T-cell (primary cell): Measurements from ENCODE around the gene ARMS2. TPM values are rescaled to one million over a fixed set of nuclear protein-coding genes. Genes with fewer than 3 reads are reported as not detected.

Experiments used
- ATAC-seq, 4 experiments: fragments of 200-7000 bp in 3 of 4; fragments of 150-1000 bp in 1 of 4; cut with Tn5 transposase; replicated peaks in 1 of 4; 1 replicate in 3 of 4; 2 replicates in 1 of 4; pipeline ENCODE4 v1.10.0; 2021; ENCODE audit warnings: moderate library complexity in 3 of 4, mild to moderate bottlenecking in 2 of 4, moderate number of reproducible peaks in 1 of 4
- CTCF ChIA-PET, 2 donors: fragments of 300-600 bp; sonication (Branson Sonifier 250); formaldehyde crosslinking; loops; one replicate each; lab custom pipeline; 2022; ENCODE audit warnings: antibody characterized with exemption in 2 of 2; lab: Charles Lee
- POLR2A ChIA-PET, 2 donors: fragments of 300-600 bp; sonication (Branson Sonifier 250); formaldehyde crosslinking; loops; one replicate each; lab custom pipeline; 2022; ENCODE audit warnings: antibody characterized with exemption in 2 of 2; lab: Charles Lee
- DNase-seq, 35 experiments: peaks; one replicate each; pipeline versions ENCODE4 v3.0.0 to v3.0.0-alpha.2; 2013 to 2023
- H3K27ac ChIP-seq: one replicate; pipeline ENCODE4 v1.5.1; 2013; ENCODE audit warnings: low read length
- H3K27me3 ChIP-seq, 2 experiments: replicated peaks in 1 of 2; 1 replicate in 1 of 2; 2 replicates in 1 of 2; pipeline versions ENCODE4 v1.6.1 to v1.7.0; 2013; ENCODE audit warnings: low read length in 1 of 2, mixed read lengths in 1 of 2; ENCODE audit not compliant: control insufficient read depth in 2 of 2, insufficient read depth in 2 of 2; ENCODE audit errors: extremely low read depth in 1 of 2
- H3K36me3 ChIP-seq, 2 donors: 1 replicate in 1 of 2; 2 replicates in 1 of 2; pipeline versions ENCODE4 v1.6.1 to v1.7.0; 2013; ENCODE audit warnings: low read length in 1 of 2; ENCODE audit not compliant: control insufficient read depth in 2 of 2, insufficient read depth in 1 of 2; ENCODE audit errors: extremely low read depth in 1 of 2
- H3K4me1 ChIP-seq, 2 experiments: 1 replicate in 1 of 2; 2 replicates in 1 of 2; pipeline versions ENCODE4 v1.6.1 to v1.7.0; 2013; ENCODE audit warnings: low read length in 2 of 2, mixed read lengths in 1 of 2; ENCODE audit not compliant: insufficient read depth in 2 of 2, control insufficient read depth in 1 of 2; ENCODE audit errors: extremely low read depth in 1 of 2
- H3K4me3 ChIP-seq, 2 donors: 1 replicate in 1 of 2; 2 replicates in 1 of 2; pipeline versions ENCODE4 v1.5.1 to v1.7.0; 2013; ENCODE audit warnings: mild to moderate bottlenecking in 2 of 2, low read length in 1 of 2, moderate library complexity in 1 of 2; ENCODE audit not compliant: control insufficient read depth in 1 of 2; ENCODE audit errors: extremely low read depth in 1 of 2
- H3K9me3 ChIP-seq: 2 replicates; pipeline ENCODE4 v1.7.0; 2013
- H3K27ac Mint-ChIP-seq, 2 donors: one replicate each; pipeline ENCODE4 v1.8.0; 2020 to 2021; ENCODE audit warnings: mild to moderate bottlenecking in 2 of 2, mixed read lengths in 2 of 2
- H3K27me3 Mint-ChIP-seq, 2 donors: one replicate each; pipeline ENCODE4 v1.8.0; 2021 to 2022; ENCODE audit warnings: mixed read lengths in 2 of 2
- H3K36me3 Mint-ChIP-seq: one replicate; pipeline ENCODE4 v1.8.0; 2021; ENCODE audit warnings: mixed read lengths
- H3K4me1 Mint-ChIP-seq, 3 donors: one replicate each; pipeline ENCODE4 v1.8.0; 2020 to 2022; ENCODE audit warnings: mixed read lengths in 3 of 3, mild to moderate bottlenecking in 1 of 3
- H3K4me3 Mint-ChIP-seq, 3 donors: one replicate each; pipeline ENCODE4 v1.8.0; 2020 to 2022; ENCODE audit warnings: mild to moderate bottlenecking in 3 of 3, mixed read lengths in 3 of 3, moderate library complexity in 3 of 3
- H3K9me3 Mint-ChIP-seq, 3 donors: one replicate each; pipeline ENCODE4 v1.8.0; 2020 to 2022; ENCODE audit warnings: mixed read lengths in 3 of 3
- WGBS: methylation state at CpG from one replicate; pipeline ENCODE4 v1.1.5; 2013; ENCODE audit warnings: missing lambda C conversion rate; ENCODE audit not compliant: insufficient coverage; 5-methylcytosine and 5-hydroxymethylcytosine counted together
- total RNA-seq, 35 experiments: library from RNA in 6 of 35; stranded (reverse) in 6 of 35; fragments of 120-200 nt in 1 of 35; gene quantifications; one replicate each; pipeline versions ENCODE4 v1.2.1 to v1.2.4 and lab custom pipeline; 2013 to 2026

Gene ARMS2
- total RNA-seq, 5 donors from 2014 or later (not counting 1 experiment from before 2014, with no cell fraction given) = not detected

DNA sequence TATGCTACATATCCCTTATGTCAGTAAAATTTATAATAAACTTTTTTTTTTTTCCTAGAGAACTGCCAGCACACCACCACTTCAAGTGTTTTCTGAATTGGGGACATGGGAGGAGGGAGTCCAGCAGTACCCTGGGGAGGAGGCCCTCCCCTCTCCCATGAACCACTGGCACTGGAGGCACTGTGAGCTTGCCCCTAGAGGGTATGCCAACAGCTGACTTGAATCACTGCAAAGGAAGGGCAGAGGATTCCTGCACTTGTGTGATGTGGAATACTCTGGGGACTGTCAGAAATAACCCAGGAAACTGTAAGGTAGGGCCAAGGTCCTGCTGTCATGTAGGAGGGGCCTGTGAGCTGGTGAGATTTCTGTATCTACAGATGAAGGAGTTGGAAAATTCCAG lies 8.5 kb upstream of the ARMS2 start:
- Mint-ChIP-seq H3K27me3 (peaks cover 6 to 17% of the 10 kb centered on the region in 2 donors), H3K36me3 (no peaks in the 10 kb centered on the region), H3K4me3 (no peak overlapping the region), H3K4me1 (no peaks in the 10 kb centered on the region), H3K9me3 (no peaks in the 10 kb centered on the region), H3K27ac (no peak overlapping the region)
- ChIA-PET CTCF (no interaction called here), POLR2A (no interaction called here)
- no peak overlapping the region for H3K27ac ChIP-seq
- no peak overlapping the region for H3K4me3 ChIP-seq
- H3K9me3 ChIP-seq = no peaks in the 10 kb centered on the region
- no peaks in the 10 kb centered on the region for H3K4me1 ChIP-seq
- peaks cover 2 to 5% of the 10 kb centered on the region in 2 experiments for H3K27me3 ChIP-seq
- DNase-seq = no peak
- no peak for ATAC-seq
- no peaks in the 10 kb centered on the region for H3K36me3 ChIP-seq

DNA sequence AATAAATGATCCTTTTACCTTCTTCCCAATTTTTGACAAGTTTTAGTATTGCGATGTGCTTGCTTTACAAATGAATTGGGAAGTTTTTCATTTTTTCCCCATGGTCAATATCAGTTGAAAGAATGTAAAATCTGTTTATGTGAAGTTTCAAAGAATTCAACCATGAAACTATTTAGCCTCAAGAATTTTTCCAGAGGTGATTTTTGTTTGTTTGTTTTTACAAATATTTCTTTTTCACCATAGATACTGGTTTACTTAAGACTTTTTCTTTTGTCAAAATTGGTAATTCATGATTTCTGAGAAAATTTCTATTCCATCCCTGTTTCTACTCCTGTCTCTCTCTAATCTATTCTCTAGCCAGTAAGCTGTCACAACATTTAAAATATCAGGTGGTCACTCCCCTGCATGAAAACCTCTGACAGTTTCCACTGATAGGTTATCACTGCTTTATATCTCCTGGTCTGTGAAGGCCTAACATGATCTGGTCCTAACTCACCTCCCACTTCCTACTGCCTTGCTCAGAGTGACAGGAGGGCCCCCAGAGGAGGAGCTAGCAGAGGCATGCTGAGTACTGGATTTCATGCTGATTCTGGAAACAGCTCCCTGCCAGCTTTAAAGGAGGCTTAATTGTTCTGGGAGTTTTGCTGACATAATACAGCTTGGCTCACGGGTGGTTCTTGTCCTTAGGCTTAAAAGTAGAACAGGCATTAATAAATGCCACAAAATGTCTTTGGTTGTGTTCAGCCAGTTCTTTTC lies 7.6 kb upstream of the ARMS2 start:
- WGBS = no CpG with 5 or more reads among the region's 2 CpGs
- ChIA-PET CTCF (no interaction called here), POLR2A (no interaction called here)
- no peak overlapping the region for H3K27ac ChIP-seq
- no peaks in the 10 kb centered on the region for H3K9me3 ChIP-seq
- no peaks in the 10 kb centered on the region for H3K4me1 ChIP-seq
- DNase-seq (no peak), ATAC-seq (no peak)
- H3K4me3 Mint-ChIP-seq = no peak overlapping the region
- H3K27ac Mint-ChIP-seq = no peak overlapping the region
- H3K36me3 ChIP-seq = no peaks in the 10 kb centered on the region
- peaks cover 6 to 17% of the 10 kb centered on the region in 2 donors for H3K27me3 Mint-ChIP-seq
- H3K36me3 Mint-ChIP-seq = no peaks in the 10 kb centered on the region
- peaks cover 2 to 6% of the 10 kb centered on the region in 2 experiments for H3K27me3 ChIP-seq
- no peaks in the 10 kb centered on the region for H3K9me3 Mint-ChIP-seq
- H3K4me1 Mint-ChIP-seq = no peaks in the 10 kb centered on the region
- no peak overlapping the region for H3K4me3 ChIP-seq

DNA sequence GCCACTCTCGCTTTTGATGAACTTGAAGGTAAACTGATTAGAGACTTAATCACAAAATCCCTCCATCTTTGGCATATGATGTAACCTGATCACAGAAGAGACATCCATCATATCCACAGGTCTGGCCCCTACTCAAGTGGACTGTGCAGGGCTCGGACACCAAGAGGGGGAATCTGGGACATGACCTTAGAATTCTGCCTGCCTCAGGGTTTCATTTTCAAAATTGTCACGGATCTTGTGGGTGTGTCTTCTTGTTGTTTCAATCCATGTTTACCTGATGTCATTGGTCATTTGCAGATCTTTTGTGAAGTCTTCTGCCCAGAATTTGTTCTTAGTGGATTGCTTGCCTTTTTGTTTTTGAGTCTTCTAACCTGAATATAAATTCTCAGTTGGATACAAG lies 5.9 kb upstream of the ARMS2 start:
- Mint-ChIP-seq H3K9me3 (no peaks in the 10 kb centered on the region), H3K27ac (no peak overlapping the region), H3K4me3 (no peak overlapping the region), H3K27me3 (peaks cover 9 to 21% of the 10 kb centered on the region in 2 donors), H3K36me3 (no peaks in the 10 kb centered on the region), H3K4me1 (no peaks in the 10 kb centered on the region)
- no peak for ATAC-seq
- Histone ChIP-seq H3K27me3 (peaks cover 4 to 12% of the 10 kb centered on the region in 2 experiments), H3K4me3 (no peak overlapping the region), H3K27ac (no peak overlapping the region), H3K9me3 (no peaks in the 10 kb centered on the region), H3K36me3 (no peaks in the 10 kb centered on the region), H3K4me1 (no peaks in the 10 kb centered on the region)
- CTCF ChIA-PET = no interaction called here
- WGBS = no CpG with 5 or more reads among the region's 3 CpGs
- no peak for DNase-seq
- POLR2A ChIA-PET = no interaction called here

DNA sequence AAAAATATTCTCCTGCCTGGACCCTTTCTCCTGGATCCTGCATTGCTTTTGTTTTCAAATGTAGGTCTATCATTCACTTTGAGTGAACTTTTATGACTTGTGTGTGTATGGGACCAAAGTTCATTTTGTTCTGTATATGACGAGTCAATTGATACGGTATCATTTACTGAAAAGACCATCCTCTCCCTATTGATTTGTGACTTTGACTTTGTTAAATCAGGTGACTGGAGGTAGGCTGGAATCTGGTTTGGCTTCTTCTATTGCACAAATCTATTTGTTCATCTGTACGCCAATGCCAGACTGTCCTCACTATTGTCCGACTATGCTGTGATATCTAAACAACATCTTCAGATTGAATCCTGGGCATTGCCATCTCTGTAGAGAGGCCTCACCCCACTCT lies 5.3 kb upstream of the ARMS2 start:
- H3K36me3 Mint-ChIP-seq = no peaks in the 10 kb centered on the region
- WGBS = 90% methylated on average over 2 of the region's 4 CpGs
- Histone ChIP-seq H3K9me3 (no peaks in the 10 kb centered on the region), H3K27ac (no peak overlapping the region), H3K4me3 (no peak overlapping the region), H3K27me3 (peaks cover 4 to 15% of the 10 kb centered on the region in 2 experiments), H3K36me3 (no peaks in the 10 kb centered on the region), H3K4me1 (no peaks in the 10 kb centered on the region)
- no peak for ATAC-seq
- DNase-seq = no peak
- H3K4me1 Mint-ChIP-seq = no peaks in the 10 kb centered on the region
- H3K27me3 Mint-ChIP-seq = peaks cover 11 to 21% of the 10 kb centered on the region in 2 donors
- H3K9me3 Mint-ChIP-seq = no peaks in the 10 kb centered on the region
- no peak overlapping the region for H3K4me3 Mint-ChIP-seq
- no peak overlapping the region for H3K27ac Mint-ChIP-seq
- CTCF ChIA-PET = no interaction called here
- POLR2A ChIA-PET = no interaction called here

DNA sequence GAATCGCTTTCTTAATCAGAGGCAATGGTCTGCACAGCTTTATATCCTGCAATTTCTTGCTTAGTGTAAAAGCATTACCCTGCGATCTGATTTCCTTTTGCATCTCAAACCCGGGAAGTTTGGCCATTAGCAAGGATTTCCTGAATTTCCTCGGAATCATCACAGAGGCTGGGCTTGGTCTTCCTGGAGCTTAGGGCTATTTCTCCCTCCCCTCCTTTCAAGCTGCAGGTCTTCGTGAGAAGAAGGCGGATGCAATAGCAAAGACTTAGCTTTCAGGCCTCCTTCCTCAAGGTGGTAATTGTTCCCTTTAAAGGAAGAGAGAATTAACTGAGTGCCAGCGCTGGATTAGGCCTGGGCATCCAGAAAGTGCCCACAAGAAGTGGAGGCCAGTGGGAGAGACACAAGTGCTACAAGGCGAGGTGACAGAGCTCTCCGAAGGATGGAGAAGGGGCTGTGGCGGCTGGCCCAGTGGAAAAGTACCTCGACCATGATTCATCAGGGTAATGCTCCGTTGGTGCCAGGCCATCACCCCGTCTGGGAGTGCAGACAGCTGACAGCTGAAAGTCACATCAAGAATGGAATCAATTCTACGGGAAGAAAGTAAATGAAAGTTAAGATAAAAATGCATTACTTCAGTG lies 4.0 kb upstream of the ARMS2 start:
- Histone ChIP-seq H3K36me3 (no peaks in the 10 kb centered on the region), H3K9me3 (no peaks in the 10 kb centered on the region), H3K27ac (no peak overlapping the region), H3K4me3 (no peak overlapping the region), H3K4me1 (no peaks in the 10 kb centered on the region), H3K27me3 (peaks cover 6 to 22% of the 10 kb centered on the region in 2 experiments)
- 64% methylated on average over 10 of the region's 14 CpGs for WGBS
- no peak for DNase-seq
- Mint-ChIP-seq H3K9me3 (no peaks in the 10 kb centered on the region), H3K4me1 (no peaks in the 10 kb centered on the region), H3K27ac (no peak overlapping the region), H3K27me3 (peaks cover 14 to 19% of the 10 kb centered on the region in 2 donors), H3K36me3 (no peaks in the 10 kb centered on the region), H3K4me3 (no peak overlapping the region)
- CTCF ChIA-PET = no interaction called here
- POLR2A ChIA-PET = no interaction called here
- ATAC-seq = no peak

DNA sequence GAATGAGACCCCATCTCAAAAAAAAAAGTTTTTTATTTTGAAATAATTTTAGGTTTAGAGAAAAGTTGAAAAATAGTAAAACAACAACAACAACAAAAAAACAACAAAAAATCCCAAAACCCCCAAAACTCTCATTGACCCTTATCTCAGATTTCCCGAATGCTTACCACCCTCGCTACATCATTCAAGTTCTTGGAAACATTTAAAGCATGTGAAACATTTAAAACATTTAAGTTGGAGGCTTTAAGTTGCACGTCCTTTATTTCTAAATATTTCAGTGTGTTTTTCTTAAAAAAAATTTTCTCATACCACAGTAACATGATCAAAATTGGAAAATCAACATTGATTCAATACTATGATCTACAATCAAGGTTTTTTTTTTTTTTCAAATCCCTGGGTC lies 382 bp upstream of the ARMS2 start:
- WGBS = no CpG with 5 or more reads among the region's 3 CpGs
- no peak overlapping the region for H3K27ac ChIP-seq
- Mint-ChIP-seq H3K4me3 (no peak overlapping the region), H3K27ac (no peak overlapping the region), H3K27me3 (peaks cover 31 to 33% of the 10 kb centered on the region in 2 donors), H3K9me3 (no peaks in the 10 kb centered on the region), H3K4me1 (peaks cover 0 to 1% (median 0%) of the 10 kb centered on the region in 3 donors), H3K36me3 (no peaks in the 10 kb centered on the region)
- DNase-seq (no peak), ATAC-seq (no peak)
- CTCF ChIA-PET = interaction anchor here in 1 of 2 donors (0.5 to 0.6 kb wide), 3 partner anchors 42 to 188 kb away, joined by 3 to 6 read pairs (median 4); no protein-coding TSS in a partner anchor
- H3K36me3 ChIP-seq = no peaks in the 10 kb centered on the region
- H3K9me3 ChIP-seq = no peaks in the 10 kb centered on the region
- H3K27me3 ChIP-seq = peaks cover 6 to 42% of the 10 kb centered on the region in 2 experiments
- POLR2A ChIA-PET = no interaction called here
- H3K4me3 ChIP-seq = no peak overlapping the region
- no peaks in the 10 kb centered on the region for H3K4me1 ChIP-seq
